Activated CD4-positive, alpha-beta T cell treated with anti-CD3 and anti-CD28 coated beads for 36 hours (primary cell): Measurements from ENCODE around the gene MMEL1. TPM values are rescaled to one million over a fixed set of nuclear protein-coding genes. Genes with fewer than 3 reads are reported as not detected.

ENCODE experiments used
- ATAC-seq: fragments of 200-7000 bp; cut with Tn5 transposase; one replicate; pipeline ENCODE4 v1.10.0; 2021; ENCODE audit warnings: mild to moderate bottlenecking, moderate library complexity
- CTCF ChIA-PET: fragments of 350-600 bp; sonication (Branson Sonifier 250); formaldehyde crosslinking; loops from one replicate; lab custom pipeline; 2021; ENCODE audit warnings: antibody characterized with exemption; lab: Charles Lee
- POLR2A ChIA-PET: fragments of 350-600 bp; sonication (Branson Sonifier 250); formaldehyde crosslinking; loops from one replicate; lab custom pipeline; 2021; ENCODE audit warnings: antibody characterized with exemption, inconsistent platforms; lab: Charles Lee
- DNase-seq: peaks from one replicate; pipeline ENCODE4 v3.0.0-alpha.2; 2020
- H3K27ac Mint-ChIP-seq: one replicate; pipeline ENCODE4 v1.8.0; 2021; ENCODE audit warnings: mixed read lengths
- H3K27me3 Mint-ChIP-seq: one replicate; pipeline ENCODE4 v1.8.0; 2021; ENCODE audit warnings: mixed read lengths
- H3K36me3 Mint-ChIP-seq: one replicate; pipeline ENCODE4 v1.8.0; 2021; ENCODE audit warnings: low read depth, mixed read lengths
- H3K4me1 Mint-ChIP-seq: one replicate; pipeline ENCODE4 v1.8.0; 2021; ENCODE audit warnings: mixed read lengths
- H3K4me3 Mint-ChIP-seq: one replicate; pipeline ENCODE4 v1.8.0; 2021; ENCODE audit warnings: mild to moderate bottlenecking, moderate library complexity, mixed read lengths
- H3K9me3 Mint-ChIP-seq: one replicate; pipeline ENCODE4 v1.8.0; 2021; ENCODE audit warnings: low read depth, mixed read lengths
- intact Hi-C, 2 experiments: fragments of 100-400 bp; cut with DNase I in 1 of 2; cut with micrococcal nuclease in 1 of 2; formaldehyde crosslinking; loops; one replicate each; pipeline versions ENCODE4 v1.14.2 to v1.15.1; 2022 to 2024; cut with DNase I, micrococcal nuclease
- total RNA-seq, 2 experiments: library from RNA; stranded (reverse); gene quantifications; one replicate each; pipeline ENCODE4 v1.2.3, GENCODE V29; 2021

The MMEL1 gene
- total RNA-seq, 2 experiments from 2014 or later = 0.97 to 1.4 TPM

DNA sequence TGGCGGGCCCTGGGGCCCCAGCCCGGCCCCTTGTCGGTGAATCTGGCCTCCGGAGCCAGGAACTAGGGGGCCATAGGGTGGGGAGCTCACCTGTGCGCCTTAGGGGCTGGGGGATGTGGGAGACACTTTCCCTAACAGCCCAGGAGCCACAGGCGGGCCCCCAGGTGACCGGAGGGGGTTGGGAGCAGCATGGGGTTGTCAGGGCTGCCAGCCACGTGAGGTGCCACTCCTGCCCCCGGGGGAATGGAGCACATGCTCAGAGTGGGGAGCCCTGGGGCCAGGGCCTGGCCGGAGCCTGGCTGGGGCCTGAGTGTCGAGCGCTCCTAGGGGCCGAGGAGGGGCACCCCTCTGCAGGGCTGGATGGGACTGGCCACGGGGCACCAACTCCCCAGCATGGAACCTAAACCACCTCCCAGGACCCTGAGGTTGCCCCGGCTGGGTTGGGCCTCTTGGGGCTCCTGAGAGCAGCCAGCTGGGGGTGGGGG is 26.4 kb downstream of the MMEL1 start:
- ChIA-PET POLR2A (no interaction called here), CTCF (no interaction called here)

GRCh38 chr1:2605509-2606395 is 27.1 kb downstream of the MMEL1 start:
- intact Hi-C loops = no loop called here
- Mint-ChIP-seq H3K9me3 (no peaks in the 10 kb centered on the region), H3K27me3 (no peaks in the 10 kb centered on the region), H3K36me3 (no peaks in the 10 kb centered on the region), H3K4me3 (no peak overlapping the region), H3K4me1 (no peaks in the 10 kb centered on the region), H3K27ac (no peak overlapping the region)
- POLR2A ChIA-PET = no interaction called here
- CTCF ChIA-PET = no interaction called here
- no peak for ATAC-seq
- DNase-seq = no peak

More for the DNA sequence above, 26.4 kb downstream of the MMEL1 start:
- ATAC-seq (no peak), DNase-seq (no peak)
- H3K36me3 Mint-ChIP-seq = no peaks in the 10 kb centered on the region
- H3K27me3 Mint-ChIP-seq = no peaks in the 10 kb centered on the region
- no peak overlapping the region for H3K27ac Mint-ChIP-seq
- H3K4me3 Mint-ChIP-seq = no peak overlapping the region
- H3K9me3 Mint-ChIP-seq = no peaks in the 10 kb centered on the region
- H3K4me1 Mint-ChIP-seq = no peaks in the 10 kb centered on the region
- intact Hi-C loops = no loop called here

GRCh38 chr1:2604844-2605508 is 27.8 kb downstream of the MMEL1 start:
- Mint-ChIP-seq H3K27ac (no peak overlapping the region), H3K4me3 (no peak overlapping the region), H3K4me1 (no peaks in the 10 kb centered on the region), H3K36me3 (no peaks in the 10 kb centered on the region), H3K9me3 (no peaks in the 10 kb centered on the region), H3K27me3 (no peaks in the 10 kb centered on the region)
- ATAC-seq (no peak), DNase-seq (no peak)
- ChIA-PET CTCF (interaction anchor here (0.6 kb wide), 1 partner anchor 496 kb away, joined by 3 read pairs; no protein-coding TSS in a partner anchor), POLR2A (no interaction called here)
- intact Hi-C loops = no loop called here

DNA sequence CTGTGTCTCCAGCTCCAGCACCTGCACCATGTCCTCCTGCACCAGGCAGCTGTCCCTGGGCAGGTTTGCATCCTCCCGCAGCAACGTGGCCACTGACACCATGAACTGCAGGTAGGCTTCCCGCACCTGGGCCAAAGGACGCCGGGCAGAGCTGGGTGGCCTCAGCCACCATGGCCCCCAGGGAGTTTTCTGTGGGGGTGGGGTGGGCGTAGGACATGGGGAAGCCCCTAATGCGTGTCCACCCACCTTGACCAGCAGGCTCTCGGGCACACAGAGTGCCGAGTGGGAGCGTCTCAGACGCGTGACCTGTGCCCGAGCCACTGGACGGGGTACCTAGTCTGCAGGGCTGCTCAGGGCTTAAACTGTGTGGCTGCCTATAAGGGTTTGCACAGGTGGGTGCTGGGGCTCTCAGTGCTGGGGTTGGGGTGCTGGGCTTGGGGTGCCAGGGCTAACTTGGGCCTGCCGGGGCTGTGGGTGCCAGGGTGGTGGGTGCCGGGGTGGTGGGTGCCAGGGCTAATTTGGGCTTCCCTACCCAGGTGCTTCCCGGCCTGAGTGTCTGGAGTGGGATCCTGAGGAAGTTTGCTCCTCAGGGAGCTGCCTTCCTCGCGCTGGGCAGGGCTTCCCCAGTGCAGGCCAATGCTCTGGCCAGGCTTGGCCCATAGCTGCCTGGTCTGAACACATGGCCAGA is 28.5 kb downstream of the MMEL1 start:
- H3K4me3 Mint-ChIP-seq = no peak overlapping the region
- H3K9me3 Mint-ChIP-seq = no peaks in the 10 kb centered on the region
- H3K27ac Mint-ChIP-seq = no peak overlapping the region
- no peak for ATAC-seq
- no peaks in the 10 kb centered on the region for H3K27me3 Mint-ChIP-seq
- POLR2A ChIA-PET = no interaction called here
- DNase-seq = peak; percentile 2
- no peaks in the 10 kb centered on the region for H3K36me3 Mint-ChIP-seq
- CTCF ChIA-PET = interaction anchor here (0.6 kb wide), 1 partner anchor 495 kb away, joined by 3 read pairs; no protein-coding TSS in a partner anchor
- no peaks in the 10 kb centered on the region for H3K4me1 Mint-ChIP-seq
- intact Hi-C loops = no loop called here

DNA sequence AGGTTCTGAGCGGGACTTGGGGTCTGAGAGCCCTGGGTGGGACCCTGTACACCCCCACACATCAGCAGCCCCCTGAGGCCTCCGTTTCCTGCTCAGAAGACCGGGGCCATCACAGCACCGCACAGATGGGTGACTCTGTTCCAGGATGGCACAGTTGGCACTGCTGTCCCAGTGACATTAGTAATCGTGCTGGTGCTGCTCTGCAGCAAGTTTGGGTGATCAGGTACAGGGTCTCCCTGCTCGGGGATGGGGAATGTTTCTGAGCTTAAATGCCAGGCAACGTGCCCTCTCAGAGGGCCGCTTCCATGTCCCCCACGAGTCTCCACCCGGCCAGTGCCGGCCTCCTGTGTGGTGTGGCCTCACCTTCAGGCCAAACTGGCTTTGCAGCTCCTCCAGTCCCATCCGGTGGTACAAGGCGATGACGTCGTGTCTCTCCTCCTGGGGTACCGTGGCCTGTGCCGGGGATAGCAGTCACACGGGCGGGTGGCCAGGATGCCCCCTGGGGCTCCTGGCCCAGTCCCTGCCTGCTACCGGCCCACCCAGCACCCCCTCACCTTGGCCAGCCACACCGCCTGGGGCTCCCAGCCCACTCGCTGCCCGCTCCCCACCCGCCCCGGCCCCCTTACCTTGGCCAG is 29.2 kb downstream of the MMEL1 start:
- POLR2A ChIA-PET = no interaction called here
- H3K27ac Mint-ChIP-seq = no peak overlapping the region
- intact Hi-C loops = no loop called here
- H3K4me3 Mint-ChIP-seq = no peak overlapping the region
- ATAC-seq (no peak), DNase-seq (no peak)
- H3K36me3 Mint-ChIP-seq = no peaks in the 10 kb centered on the region
- CTCF ChIA-PET = no interaction called here
- H3K27me3 Mint-ChIP-seq = no peaks in the 10 kb centered on the region
- H3K9me3 Mint-ChIP-seq = peaks cover 1% of the 10 kb centered on the region
- no peaks in the 10 kb centered on the region for H3K4me1 Mint-ChIP-seq

GRCh38 chr1:2602866-2603520 is 29.8 kb downstream of the MMEL1 start:
- CTCF ChIA-PET = no interaction called here
- POLR2A ChIA-PET = no interaction called here
- intact Hi-C loops = no loop called here
- no peak for ATAC-seq
- H3K27me3 Mint-ChIP-seq = no peaks in the 10 kb centered on the region
- no peak overlapping the region for H3K4me3 Mint-ChIP-seq
- H3K27ac Mint-ChIP-seq = no peak overlapping the region
- H3K4me1 Mint-ChIP-seq = no peaks in the 10 kb centered on the region
- no peaks in the 10 kb centered on the region for H3K36me3 Mint-ChIP-seq
- peaks cover 4% of the 10 kb centered on the region for H3K9me3 Mint-ChIP-seq
- peak; percentile 2 for DNase-seq

- POLR2A ChIA-PET = no interaction called here
- no peak for DNase-seq
- Mint-ChIP-seq H3K9me3 (peaks cover 4% of the 10 kb centered on the region), H3K27ac (no peak overlapping the region), H3K4me3 (no peak overlapping the region), H3K4me1 (no peaks in the 10 kb centered on the region), H3K27me3 (no peaks in the 10 kb centered on the region), H3K36me3 (no peaks in the 10 kb centered on the region)
- CTCF ChIA-PET = no interaction called here
- no peak for ATAC-seq
- intact Hi-C loops = no loop called here
Observed at GRCh38 chr1:2602311-2602835, 30.4 kb downstream of the MMEL1 start.

GRCh38 chr1:2601721-2602303 is 31.0 kb downstream of the MMEL1 start:
- H3K36me3 Mint-ChIP-seq = no peaks in the 10 kb centered on the region
- ATAC-seq (no peak), DNase-seq (peak; percentile 3)
- POLR2A ChIA-PET = no interaction called here
- no peak overlapping the region for H3K27ac Mint-ChIP-seq
- intact Hi-C loops = no loop called here
- H3K4me3 Mint-ChIP-seq = no peak overlapping the region
- no peaks in the 10 kb centered on the region for H3K4me1 Mint-ChIP-seq
- H3K27me3 Mint-ChIP-seq = no peaks in the 10 kb centered on the region
- peaks cover 4% of the 10 kb centered on the region for H3K9me3 Mint-ChIP-seq
- CTCF ChIA-PET = interaction anchor here (0.7 kb wide), 1 partner anchor 37 kb away, joined by 3 read pairs; no protein-coding TSS in a partner anchor

DNA sequence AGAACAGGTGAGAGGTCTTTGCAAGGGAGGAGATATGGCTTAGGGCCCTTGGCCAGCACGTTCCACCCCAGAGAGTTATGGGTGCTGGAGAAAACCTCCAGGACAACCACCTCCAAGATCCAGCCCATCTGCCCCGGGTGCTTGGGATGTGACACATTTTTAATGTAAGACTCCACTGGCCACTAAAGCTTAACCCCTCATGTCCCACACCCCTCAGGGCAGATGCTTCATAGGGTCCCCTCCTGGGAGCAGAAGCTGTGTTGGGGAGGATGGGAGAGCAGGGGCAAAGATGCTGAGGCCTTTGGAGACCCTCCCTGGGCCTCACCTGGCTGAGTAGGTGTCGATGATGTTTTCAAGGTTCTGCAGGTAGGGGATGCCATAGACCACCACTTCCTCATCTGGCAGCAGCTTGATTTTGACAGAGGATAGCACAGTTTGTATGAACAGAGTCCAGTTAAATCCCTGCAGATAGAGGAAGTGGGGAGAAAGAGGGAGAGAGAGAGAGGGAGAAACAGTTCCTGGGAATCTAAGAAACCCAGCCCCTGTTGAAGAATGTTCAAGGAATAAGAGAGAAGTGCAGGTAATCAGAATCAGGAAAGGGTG is 34.4 kb downstream of the MMEL1 start:
- intact Hi-C loops = no loop called here
- CTCF ChIA-PET = no interaction called here
- H3K4me1 Mint-ChIP-seq = no peaks in the 10 kb centered on the region

More for the DNA sequence above, 34.4 kb downstream of the MMEL1 start:
- H3K9me3 Mint-ChIP-seq = peaks cover 4% of the 10 kb centered on the region
- no peak overlapping the region for H3K4me3 Mint-ChIP-seq
- no peak for ATAC-seq
- DNase-seq = peak; percentile 3
- H3K36me3 Mint-ChIP-seq = no peaks in the 10 kb centered on the region
- no peaks in the 10 kb centered on the region for H3K27me3 Mint-ChIP-seq
- POLR2A ChIA-PET = no interaction called here
- no peak overlapping the region for H3K27ac Mint-ChIP-seq
